Retina (tissue), 1 donor: ENCODE results near the gene CD209.

Source experiments
- DNase-seq: peaks from one replicate; pipeline ENCODE4 v3.0.0-alpha.2; 2016

The CD209 gene

GRCh38 chr19:7703332-7703731 is 44.0 kb downstream of the CD209 start:
- no peak for DNase-seq

GRCh38 chr19:7701654-7702457 is 45.5 kb downstream of the CD209 start, which contains the start of gene FCER2:
FCER2 (minus strand) TSS chr19:7702131; CDS start chr19:7699760, 2,371 bp downstream.
- DNase-seq = no peak

- no peak for DNase-seq
Measured at GRCh38 chr19:7701049-7701653, 46.2 kb downstream of the CD209 start.

- no peak for DNase-seq
Measured at GRCh38 chr19:7699417-7700401, 47.6 kb downstream of the CD209 start.

GRCh38 chr19:7699003-7699402 is 48.3 kb downstream of the CD209 start:
- no peak for DNase-seq

GRCh38 chr19:7698583-7698982 is 48.8 kb downstream of the CD209 start:
- no peak for DNase-seq

- DNase-seq = no peak
Measured at GRCh38 chr19:7697721-7698287, 49.5 kb downstream of the CD209 start.

GRCh38 chr19:7694499-7694898 is 52.8 kb downstream of the CD209 start:
- no peak for DNase-seq

- DNase-seq = no peak
Measured at GRCh38 chr19:7692417-7693088, 54.8 kb downstream of the CD209 start.

- DNase-seq = no peak
Measured at GRCh38 chr19:7691497-7691896, 55.8 kb downstream of the CD209 start.

- no peak for DNase-seq
Measured at GRCh38 chr19:7690779-7691258, 56.5 kb downstream of the CD209 start.
